ENCODE data around the gene MT2A. TPM values are rescaled to one million over a fixed set of nuclear protein-coding genes. Genes with fewer than 3 reads are reported as not detected.

Gene MT2A
- total and polyA plus RNA-seq, 7 donors, result 342 to 11,565 (median 2,887) TPM

- 40 to 46% (median 41%) methylated on average over 12 to 14 of the region's 14 CpGs for WGBS, 3 donors
- Histone ChIP-seq H3K27ac (peak overlapping the region; percentile 34), H3K9me3 (no peaks in the 10 kb centered on the region), H3K36me3 (ENCODE audit: insufficient read depth in 1 of 2, low read depth in 1 of 2) (no peaks in the 10 kb centered on the region), H3K27me3 (ENCODE audit: insufficient read depth in 3 of 3, low read length in 2 of 3) (peaks cover 0 to 2% (median 0%) of the 10 kb centered on the region in 3 donors), H3K4me1 (peaks cover 16% of the 10 kb centered on the region), H3K4me3 (peak overlapping the region; percentile 67)
- ATAC-seq, result peak in 1 of 4 donors; percentile 19
- DNase-seq, result no peak
- no peak for TF ChIP-seq CTCF (IDR thresholded peaks at IDR 0.05)
- intact Hi-C loops (cut with DNase I), result loop anchor here in 1 of 2 donors (5.0 kb wide), 1 partner anchor 41 kb away; no protein-coding TSS in a partner anchor
Measured at GRCh38 chr16:56631832-56632155, 23.4 kb downstream of the MT2A start.

- ATAC-seq (peak; percentile 59 to 71 (median 65)), DNase-seq (peak; percentile 82 to 85)
- peak within 1 kb of the TSS; percentile 67 for H3K4me3 ChIP-seq
- WGBS, 3 donors, result 3 to 6% (median 4%) methylated on average over 44 to 61 of the region's 61 CpGs
- H3K27me3 ChIP-seq (ENCODE audit: insufficient read depth in 3 of 3, low read length in 2 of 3), result peaks cover 0 to 2% (median 0%) of the 10 kb centered on the region in 3 donors
- H3K36me3 ChIP-seq (ENCODE audit: insufficient read depth in 1 of 2, low read depth in 1 of 2), result no peaks in the 10 kb centered on the region
- no peak for TF ChIP-seq CTCF (IDR thresholded peaks at IDR 0.05)
- intact Hi-C loops (cut with DNase I), result loop anchor here in 1 of 2 donors (5.0 kb wide), 1 partner anchor 40 kb away; no protein-coding TSS in a partner anchor
- H3K27ac ChIP-seq, result peak within 1 kb of the TSS; percentile 34
- peaks cover 12% of the 10 kb centered on the region for H3K4me1 ChIP-seq
- H3K9me3 ChIP-seq, result no peaks in the 10 kb centered on the region
Measured at GRCh38 chr16:56632156-56632847, 23.9 kb downstream of the MT2A start, which contains the start of gene MT1M. Gene MT1M (plus strand): TSS chr16:56632659. CDS start chr16:56632732, 73 bp downstream.

GRCh38 chr16:56632848-56633365 lies 24.5 kb downstream of the MT2A start:
- intact Hi-C loops (cut with DNase I), result loop anchor here in 1 of 2 donors (5.0 kb wide), 1 partner anchor 39 kb away; no protein-coding TSS in a partner anchor
- H3K27me3 ChIP-seq (ENCODE audit: insufficient read depth in 3 of 3, low read length in 2 of 3), result peaks cover 0 to 2% (median 0%) of the 10 kb centered on the region in 3 donors
- H3K27ac ChIP-seq, result peak overlapping the region; percentile 34
- peaks cover 12% of the 10 kb centered on the region for H3K4me1 ChIP-seq
- H3K9me3 ChIP-seq, result no peaks in the 10 kb centered on the region
- DNase-seq (no peak), ATAC-seq (peak in 1 of 4 donors; percentile 6)
- H3K36me3 ChIP-seq (ENCODE audit: insufficient read depth in 1 of 2, low read depth in 1 of 2), result no peaks in the 10 kb centered on the region
- 59 to 65% (median 60%) methylated on average over 6 of the region's 6 CpGs for WGBS, 3 donors
- TF ChIP-seq CTCF (IDR thresholded peaks at IDR 0.05), result no peak
- H3K4me3 ChIP-seq, result peak overlapping the region; percentile 67

- peaks cover 13% of the 10 kb centered on the region for H3K4me1 ChIP-seq
- H3K27me3 ChIP-seq (ENCODE audit: insufficient read depth in 3 of 3, low read length in 2 of 3), result peaks cover 0 to 2% (median 0%) of the 10 kb centered on the region in 3 donors
- H3K36me3 ChIP-seq (ENCODE audit: insufficient read depth in 1 of 2, low read depth in 1 of 2), result no peaks in the 10 kb centered on the region
- intact Hi-C loops (cut with DNase I), result loop anchor here in 1 of 2 donors (5.0 kb wide), 1 partner anchor 39 kb away; no protein-coding TSS in a partner anchor
- no peaks in the 10 kb centered on the region for H3K9me3 ChIP-seq
- H3K27ac ChIP-seq, result no peak overlapping the region
- WGBS, 3 donors, result 59 to 73% (median 70%) methylated on average over 7 of the region's 7 CpGs
- TF ChIP-seq CTCF (IDR thresholded peaks at IDR 0.05), result no peak
- ATAC-seq (no peak), DNase-seq (no peak)
- no peak overlapping the region for H3K4me3 ChIP-seq
Measured at GRCh38 chr16:56633535-56633934, 25.2 kb downstream of the MT2A start.

All from psoas muscle (tissue), 8 donors.